Stimulated activated CD8-positive, alpha-beta memory T cell treated with anti-CD3 and anti-CD28 coated beads, Interleukin-12 subunit alpha, Interleukin-12 subunit beta, amount 100 ng/mL, for 1 hour (primary cell): ENCODE data around the gene MBOAT2.

Source experiments
- DNase-seq: peaks from one replicate; pipeline ENCODE4 v3.0.0-alpha.2; 2020; ENCODE audit warnings: low read depth

MBOAT2 gene

DNA sequence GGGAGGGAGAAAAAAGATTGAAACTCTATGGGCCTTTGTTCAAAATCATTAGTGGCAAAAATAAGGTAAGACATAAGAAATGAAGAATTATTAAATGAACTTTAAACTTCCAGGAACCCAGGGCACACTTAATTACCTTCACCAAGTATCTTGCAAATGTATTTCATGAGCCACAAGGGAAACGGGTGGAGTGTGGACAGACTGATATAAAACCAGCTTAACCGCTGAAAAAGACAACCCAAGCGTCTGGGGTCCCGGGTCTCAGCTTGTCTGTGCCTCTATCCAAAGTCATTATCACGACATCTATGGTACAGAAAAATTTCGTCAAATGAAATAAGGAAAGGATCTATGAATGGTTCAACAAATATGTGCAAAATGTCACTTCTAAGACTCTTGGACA is 13.9 kb upstream of the MBOAT2 start:
- DNase-seq, result no peak

DNA sequence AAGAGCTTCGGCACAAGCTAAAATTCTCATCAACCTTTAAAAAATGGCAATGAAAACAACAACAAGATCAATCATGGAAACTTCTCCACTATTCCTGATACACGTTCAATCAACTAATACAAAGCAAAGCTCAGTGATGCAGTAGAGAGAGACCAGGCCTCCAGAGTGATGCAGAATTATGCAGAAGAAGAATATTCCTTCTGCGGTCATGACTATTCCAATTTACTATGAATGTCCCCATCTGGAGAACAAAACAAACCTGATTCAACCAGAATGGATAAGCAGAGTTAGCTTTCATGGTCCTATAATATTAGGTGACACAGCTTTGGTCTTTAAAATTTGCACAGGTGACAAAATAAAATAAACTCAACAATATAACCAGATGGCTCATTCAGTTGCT is 12.5 kb upstream of the MBOAT2 start:
- no peak for DNase-seq

DNA sequence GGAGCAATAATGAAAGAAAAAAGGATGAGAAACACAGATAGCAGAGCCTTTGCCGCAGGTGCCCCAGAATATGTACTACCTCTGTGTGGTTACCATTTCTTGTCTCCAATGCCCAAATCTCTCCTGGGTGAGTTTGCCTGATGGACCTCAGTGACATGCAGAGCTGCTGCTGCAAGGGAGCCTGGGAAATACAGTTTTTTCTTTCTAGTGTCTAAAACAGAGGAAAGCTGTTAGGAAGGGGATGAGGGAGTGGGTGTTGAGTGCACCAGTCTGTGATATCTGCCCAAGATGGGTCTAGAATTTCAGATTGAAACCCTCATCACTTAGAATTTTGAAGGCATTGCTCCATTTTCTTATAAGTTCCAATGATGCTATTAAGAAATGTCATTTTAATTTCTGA is 9.9 kb upstream of the MBOAT2 start:
- no peak for DNase-seq

DNA sequence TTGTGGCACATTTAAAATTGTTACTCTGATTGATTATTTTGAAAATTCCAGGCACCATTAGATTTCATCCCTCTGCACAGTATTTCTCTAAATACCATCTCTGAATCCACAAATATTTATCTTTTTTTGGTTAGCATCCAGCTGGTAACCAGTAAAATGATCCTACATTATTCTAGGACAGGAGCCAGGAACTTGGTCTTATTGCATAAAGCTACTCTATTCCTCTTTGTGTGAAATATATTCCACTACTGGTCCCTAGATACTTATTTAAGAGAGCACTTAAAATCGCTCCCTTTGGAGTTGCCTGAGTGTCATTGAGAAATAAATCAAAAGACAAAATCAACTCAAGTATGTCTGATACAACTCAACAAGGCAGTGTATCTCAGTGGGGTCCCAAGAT is 7.4 kb upstream of the MBOAT2 start:
- no peak for DNase-seq

DNA sequence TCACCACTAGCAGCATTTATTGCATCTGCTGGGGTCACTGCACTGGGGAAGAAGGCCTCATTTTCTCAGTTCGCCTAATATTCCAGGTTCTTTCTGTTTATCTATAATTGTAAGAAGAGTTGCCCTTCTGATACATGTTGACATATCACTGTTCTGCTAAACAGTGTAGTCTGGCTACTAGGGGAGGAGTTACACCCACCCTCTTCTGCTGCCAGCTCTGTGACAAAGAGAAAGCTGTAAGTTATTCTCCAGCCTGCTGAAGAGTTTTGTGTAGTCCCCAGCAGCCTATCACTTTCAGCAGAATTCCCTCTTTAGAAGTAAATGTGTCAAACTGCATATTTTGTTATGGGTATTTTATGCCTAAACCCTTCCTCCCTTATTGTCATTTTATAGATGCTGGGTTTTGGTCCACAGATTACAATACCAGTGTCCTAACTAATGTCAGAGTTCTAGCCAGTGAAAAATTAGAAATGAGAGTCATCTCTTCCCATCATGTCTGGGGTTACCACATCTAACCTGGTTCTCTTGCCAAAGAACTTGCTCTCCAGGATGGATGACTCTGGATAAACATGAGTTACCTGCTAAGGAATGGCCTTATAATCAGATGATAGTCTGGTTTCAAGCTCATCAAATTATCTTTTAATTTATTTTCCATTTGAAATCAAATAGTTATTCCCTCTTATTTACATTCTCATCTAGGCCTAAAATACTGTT is 5.6 kb upstream of the MBOAT2 start:
- no peak for DNase-seq

DNA sequence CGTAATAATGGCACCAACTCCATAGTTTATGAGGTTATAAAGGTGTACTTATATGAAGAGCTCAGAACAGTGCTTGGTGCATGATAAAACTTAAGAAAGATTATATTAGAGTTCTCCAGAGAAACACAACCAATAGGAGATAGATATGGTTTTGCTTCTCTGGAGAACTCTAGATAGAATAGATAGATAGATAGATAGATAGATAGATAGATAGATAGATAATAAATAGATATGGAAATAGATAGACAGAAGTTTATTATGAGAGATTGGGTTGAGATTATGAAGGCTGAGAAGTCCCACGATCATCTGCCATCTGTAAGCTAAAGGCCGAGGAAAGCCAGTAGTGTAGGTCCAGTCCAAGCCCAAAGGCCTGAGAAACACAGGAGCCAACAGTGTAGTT is 2.9 kb upstream of the MBOAT2 start:
- no peak for DNase-seq

DNA sequence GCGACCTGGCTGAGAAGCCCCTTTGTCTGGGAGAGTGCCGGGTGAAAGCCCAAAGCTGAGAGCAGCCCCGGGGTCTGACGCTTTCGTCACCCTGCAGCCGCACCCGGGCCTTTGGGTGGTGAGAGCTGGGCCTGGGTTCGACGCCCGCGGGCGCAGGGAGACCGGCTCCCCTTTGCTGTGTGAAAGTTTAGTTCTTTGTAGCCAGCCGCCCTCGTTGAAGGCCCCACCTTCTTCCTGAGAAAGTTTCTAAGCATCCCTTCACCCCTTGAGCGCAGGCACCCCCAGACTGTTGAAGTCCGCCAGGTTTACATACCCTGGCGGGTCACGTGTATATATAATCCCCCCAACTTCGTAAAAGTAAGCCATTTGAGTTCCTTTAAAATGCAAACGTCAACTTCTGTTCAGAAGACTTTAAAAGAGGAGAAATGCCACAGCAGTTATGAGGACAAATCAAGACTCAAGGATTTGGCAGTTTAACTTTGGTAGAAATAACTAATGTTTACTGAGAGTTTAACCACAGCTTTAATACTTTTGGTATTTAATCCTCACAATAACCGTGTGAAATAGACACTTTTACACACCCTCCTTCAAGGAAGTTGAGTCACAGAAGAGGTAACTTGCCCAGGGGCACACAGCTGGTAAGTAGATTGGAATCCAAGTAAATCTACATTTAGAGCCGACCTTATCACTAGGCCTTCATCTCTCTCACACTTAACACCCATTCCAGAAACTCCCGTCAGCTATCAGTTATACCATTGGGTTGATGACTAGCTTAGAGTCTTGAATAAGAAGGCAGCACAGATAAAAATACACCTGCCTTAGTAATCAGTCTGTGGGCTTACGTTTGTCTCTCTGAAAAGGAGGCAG is 1.1 kb upstream of the MBOAT2 start:
- no peak for DNase-seq

DNA sequence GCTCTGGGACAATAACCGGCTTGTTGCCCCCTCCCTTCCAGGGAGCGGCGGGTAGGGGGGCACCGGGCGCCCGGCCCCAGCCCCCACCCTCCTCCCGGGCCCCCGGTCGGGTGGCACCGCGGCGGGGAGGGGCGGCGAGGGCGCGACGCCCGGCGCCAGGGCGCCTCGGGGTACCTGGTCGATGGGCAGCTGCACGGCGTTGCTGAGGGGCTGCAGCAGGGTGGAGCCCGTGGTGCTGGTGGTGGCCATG is 193 bp downstream of the MBOAT2 start:
- DNase-seq, result no peak

DNA sequence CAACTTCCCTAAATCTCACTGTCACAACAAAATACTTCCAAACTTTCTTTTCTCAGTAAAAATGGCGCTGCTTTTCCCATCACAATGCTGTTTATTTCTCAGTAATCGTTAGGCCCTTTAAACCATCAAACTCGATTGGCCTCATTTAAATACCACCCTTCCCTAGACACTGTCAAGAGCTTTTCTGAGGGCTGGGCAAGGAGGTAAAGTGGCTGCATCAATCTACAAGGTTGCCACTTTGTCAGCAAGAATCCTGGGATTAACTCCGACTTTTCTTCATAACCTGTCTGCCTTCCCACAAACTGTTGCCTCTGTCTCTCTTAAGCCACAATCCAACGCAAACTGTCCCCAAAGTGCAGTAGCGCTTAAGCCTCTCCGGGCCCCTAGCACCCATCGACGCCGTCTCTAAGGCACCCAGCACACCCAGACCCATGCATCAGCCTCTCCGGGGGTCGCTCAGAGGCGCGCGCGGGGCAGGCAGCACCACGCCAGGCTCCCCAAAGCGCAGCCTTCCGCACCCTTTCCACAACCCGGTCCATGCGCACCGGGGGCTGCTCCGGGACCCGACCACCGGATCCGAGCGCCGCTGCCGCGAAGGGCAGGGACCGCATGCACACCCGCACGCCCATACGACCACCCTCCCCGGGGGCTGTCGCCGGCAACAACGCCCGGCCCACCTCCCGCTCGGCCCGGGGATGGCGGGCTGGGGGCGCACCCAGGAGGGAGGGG is 683 bp downstream of the MBOAT2 start:
- no peak for DNase-seq

DNA sequence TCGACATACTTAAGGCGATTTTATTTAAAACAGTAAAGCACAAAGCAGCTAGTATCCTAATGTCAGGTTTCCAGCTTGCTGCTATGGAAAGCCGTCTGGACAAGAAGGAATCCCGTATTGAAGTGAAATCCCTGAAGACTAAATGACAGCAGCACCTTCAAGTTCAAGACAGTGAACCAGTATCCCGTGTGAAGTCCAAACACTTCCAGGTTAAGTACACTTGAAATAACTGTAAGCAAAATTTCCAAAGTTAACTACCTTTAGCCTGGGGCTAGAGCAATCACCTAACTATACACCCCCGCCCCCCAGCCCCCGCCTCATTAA is 1.2 kb downstream of the MBOAT2 start:
- DNase-seq, result no peak

DNA sequence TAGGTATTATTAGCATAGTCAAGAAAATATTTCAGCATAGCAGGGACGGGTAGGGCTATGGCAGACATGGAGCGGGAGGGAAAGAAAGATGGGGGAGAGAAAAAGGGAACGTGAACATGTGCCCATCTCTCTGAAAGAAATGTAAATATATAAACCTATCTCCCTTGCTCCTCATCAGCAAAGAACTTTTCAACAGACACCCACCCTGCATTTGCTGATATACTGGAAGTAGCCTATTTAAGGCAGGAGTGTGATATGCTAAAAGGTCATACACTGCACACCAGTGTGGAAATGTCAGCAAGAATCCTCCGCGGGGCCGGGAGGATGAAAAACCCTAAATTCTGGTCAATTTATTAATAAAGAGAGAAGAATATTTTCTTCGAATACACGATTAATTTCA is 1.7 kb downstream of the MBOAT2 start:
- DNase-seq, result no peak

DNA sequence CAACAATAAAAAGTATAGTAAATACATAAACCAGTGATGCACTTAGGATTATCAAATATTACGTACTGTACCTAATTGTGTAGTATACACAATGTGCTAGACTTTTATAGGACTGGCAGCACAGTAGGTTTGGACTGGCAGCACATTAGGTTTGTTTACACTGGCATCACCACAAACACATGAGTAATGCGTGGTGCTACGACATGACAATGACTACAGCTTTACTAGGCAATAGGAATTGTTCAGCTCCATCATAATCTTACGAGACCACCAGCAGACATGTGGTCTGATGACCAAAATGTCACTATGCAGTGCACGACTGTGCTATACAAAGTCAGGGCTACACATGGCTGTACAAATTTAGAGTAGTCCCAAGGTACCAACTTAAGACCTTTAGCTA is 2.3 kb downstream of the MBOAT2 start:
- no peak for DNase-seq

DNA sequence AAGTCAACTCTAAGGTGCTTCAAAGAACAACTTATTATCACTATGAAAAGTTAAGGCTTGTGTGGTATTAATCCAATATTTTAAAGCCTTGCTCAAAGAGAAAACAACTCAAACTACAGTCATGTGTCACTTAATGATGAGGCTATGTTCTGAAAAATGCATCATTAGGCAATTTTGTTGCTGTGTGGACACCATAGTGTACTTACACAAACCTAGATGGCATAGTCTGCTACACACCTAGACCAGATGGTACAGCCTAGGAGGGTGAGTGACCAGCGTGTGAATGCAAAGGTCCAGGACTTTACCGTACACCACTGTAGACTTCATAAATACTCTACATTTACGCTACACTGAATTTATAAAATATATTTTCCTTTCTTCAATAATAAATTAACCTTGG is 3.0 kb downstream of the MBOAT2 start:
- no peak for DNase-seq

DNA sequence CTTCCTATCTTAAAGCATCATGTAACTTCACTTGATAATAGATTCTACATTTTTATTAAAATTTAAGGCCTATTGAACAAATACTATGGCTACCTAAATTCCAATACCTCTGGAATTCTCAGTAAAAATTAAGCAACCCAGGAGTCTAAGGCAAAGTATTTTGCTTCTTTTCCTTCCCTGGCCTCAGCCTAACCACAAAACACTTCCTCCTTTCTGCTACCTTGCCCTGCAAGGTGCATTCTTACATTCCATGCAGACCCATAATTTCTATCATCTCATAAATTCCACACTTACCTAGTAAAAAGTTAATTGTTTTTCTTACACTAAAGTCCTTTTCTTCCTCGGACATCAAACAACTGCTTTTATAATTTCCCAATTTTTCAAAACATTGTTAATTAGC is 3.7 kb downstream of the MBOAT2 start:
- no peak for DNase-seq

DNA sequence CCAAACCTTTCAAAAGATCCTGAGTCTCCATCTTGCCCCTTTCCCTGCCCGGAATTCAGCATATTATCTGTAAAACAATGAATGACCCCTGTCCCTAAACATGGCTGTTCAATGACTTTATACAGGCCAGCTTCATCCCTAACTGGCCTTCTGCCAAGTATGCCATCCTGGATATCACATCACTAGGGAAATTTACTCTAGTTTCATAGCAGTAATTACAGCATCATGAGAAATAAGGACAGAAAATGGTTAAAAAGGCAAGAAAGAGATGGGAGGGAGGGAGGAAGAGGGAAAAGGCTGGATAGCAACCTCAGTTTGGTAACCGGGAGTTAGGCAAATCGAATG is 4.4 kb downstream of the MBOAT2 start:
- no peak for DNase-seq

DNA sequence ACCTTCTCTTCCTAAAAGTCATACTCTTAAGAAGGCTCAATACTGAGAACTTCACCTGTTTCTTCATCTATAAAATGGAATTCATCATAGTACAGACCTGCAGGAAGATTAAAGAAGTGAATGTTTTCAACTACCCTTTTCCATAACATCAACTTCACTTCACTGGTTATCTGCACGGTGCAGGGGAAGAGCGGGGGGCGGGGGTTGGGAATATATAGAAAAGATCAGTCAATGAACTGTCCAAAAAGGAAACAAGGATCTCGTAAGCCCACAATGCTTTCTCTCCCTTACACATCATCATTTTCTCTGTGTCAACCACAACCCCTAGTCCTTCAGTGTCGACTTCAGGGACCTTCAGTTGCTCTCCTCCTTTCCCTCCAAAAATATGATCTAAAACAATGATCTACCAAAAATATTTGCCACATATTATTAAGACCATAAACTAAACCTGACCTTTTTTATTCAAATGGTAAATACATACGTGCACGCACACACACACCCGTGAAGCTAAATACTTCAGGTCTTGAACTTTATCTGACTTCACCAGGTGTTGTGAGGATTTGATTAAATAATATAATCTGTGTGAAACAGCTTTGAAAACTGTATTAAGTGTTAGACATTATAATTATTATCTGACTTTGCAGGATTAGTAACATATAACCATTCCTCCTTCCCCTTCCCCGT is 4.9 kb downstream of the MBOAT2 start:
- DNase-seq, result no peak

DNA sequence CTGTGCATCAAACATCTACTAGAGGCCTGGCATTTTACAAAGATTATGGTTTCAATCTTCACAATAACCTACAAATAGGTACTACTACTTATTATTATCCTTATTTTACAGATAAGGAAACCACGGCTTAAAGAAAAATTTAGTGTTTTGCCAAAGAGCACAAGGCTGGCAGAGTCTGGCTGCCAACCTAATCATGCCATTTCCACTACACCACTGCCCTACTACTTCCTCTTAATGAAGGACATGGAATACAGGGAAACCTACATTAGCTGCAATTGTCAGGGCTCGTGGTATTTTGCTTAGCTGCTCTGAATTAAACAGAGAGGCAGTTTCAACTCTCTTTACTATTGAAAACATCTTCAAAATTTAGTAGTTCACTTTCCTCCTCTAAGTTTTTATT is 5.9 kb downstream of the MBOAT2 start:
- no peak for DNase-seq

DNA sequence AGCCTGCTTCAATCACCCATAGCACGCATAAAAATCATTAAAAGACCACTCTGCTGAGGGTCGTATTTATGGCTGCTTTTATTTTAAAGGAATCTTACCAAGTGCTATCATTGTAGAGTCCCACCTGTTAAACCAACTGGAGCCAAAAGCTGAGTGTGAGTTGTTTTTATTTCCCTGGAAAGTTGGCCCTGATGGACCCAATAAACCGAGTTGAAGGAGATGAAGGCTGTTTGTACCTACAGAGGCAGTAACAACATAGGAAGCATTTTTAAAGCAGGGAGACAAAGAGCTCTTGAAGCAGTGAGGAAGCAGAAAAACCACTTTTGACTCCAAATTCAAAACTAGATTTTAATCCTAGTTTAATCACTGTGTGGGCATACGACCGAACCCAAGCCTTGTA is 6.4 kb downstream of the MBOAT2 start:
- DNase-seq, result no peak

DNA sequence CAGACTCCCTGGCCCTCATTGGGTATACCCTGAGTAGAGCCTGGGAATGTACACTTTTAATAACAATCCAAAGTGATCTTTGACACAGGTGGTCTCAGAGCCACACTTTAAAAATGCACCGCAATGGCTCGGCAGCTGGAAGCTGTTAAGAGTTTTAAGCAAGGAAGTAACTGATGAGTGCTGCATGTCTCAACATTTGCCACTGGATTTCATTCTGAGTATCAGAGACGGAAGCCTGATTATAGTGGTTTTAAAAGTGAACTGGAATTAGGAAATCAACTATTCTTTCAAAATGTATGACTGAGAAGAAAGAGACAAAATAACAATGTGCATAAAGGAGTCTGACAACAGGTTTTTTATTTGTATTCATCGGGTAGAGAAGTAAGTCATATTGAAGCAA is 7.5 kb downstream of the MBOAT2 start:
- DNase-seq, result no peak

DNA sequence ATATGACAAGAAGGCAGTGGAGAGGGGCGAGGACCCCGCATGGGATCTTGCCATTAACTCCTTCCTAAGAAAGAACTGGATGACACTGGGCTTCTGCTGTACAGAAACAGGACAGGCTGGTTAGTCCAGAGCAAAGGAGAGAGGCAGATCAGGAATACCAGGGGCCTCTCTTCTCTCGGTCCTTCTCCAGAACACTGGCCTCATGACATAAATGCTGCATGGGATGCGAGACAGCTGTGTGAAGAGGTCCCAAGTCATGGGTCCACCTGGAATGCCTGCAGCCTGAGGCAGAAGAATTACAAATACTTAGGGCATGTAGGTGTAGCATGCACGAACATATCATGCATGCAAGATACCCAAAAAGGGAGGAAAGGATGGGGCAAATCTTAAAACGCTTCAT is 9.1 kb downstream of the MBOAT2 start:
- no peak for DNase-seq

DNA sequence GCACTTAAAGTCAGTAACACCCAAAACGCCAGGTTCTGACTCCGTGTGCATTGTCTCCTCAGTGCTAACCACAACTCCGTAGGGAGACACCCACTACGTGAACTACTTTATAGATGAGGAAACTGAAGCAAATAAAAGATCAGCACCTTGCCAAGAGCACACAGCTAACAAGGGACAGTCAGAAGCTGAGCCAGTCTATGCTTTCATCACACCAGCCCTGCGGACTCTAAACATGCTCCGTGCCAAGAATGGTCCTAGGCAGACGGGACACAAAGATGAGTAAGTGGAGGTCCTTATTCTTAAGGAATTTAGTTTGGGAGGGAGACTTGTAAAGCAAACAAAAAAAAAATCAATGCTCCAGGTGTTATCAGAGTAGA is 9.6 kb downstream of the MBOAT2 start:
- no peak for DNase-seq

DNA sequence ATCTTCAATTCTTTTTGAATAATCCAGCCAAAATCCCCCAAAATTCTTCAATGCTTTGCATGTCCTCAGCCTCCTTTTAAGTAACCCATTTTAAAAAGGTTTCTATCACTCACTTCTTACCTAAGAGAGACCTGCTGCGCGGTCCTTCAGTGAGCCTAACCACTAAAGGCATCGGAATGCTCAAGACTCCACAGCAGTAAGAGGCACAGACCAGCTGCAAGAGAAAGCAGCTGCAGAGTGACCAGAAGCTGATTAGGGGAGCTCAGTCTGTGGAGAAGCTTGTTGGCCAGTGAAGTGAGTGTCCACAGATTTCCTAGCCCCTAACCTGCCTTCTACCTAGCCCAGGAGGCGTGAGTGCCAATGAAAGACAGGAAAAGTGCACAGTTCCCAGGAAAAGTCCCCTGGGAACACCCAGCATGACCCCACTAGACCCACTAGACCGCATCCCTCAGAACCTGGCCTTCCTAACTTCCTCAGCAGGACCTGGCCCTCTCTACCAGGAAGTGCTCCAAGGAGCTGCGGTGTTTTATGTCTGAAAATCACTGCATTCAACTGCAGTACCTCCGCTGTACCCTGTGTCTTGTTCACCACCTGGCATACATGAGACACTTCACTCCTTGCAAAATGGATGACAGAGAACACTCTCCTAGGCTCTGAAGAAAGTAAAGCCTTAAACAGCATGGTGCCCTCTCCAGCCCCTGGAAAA is 10.1 kb downstream of the MBOAT2 start:
- no peak for DNase-seq

DNA sequence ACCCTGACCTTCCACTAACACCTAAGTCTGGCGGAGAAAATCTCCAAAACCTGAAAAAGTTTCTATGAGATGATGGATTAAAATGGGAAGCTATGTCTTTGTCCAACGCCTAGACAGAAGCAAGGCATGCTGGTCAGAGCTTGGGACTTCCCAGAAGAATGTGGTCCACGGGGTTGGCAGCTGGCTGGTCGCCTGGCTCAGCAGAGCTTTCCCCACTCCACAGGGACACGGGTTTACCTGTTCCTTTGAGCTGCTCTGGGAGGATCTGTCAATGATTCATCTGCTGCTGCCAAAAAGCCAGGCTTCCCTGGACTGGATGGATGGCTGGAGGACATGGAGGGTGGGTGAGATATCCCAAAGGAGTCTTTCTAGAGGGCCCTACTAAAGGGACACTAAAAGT is 10.8 kb downstream of the MBOAT2 start:
- DNase-seq, result no peak
